Right lung (tissue), 5 donors: ENCODE data around the gene RNF26. TPM values are rescaled to one million over a fixed set of nuclear protein-coding genes. Genes with fewer than 3 reads are reported as not detected.

Experiments
- DNase-seq, 2 donors: peaks; one replicate each; pipeline ENCODE4 v3.0.0-alpha.2; 2013
- polyA plus RNA-seq, 5 donors: library from polyadenylated mRNA; unstranded; fragments of 120-200 nt; gene quantifications; one replicate each; pipeline versions ENCODE4 v1.2.1 to v1.2.3, GENCODE V29; 2013; ENCODE audit warnings: inconsistent platforms in 1 of 5, low replicate concordance in 1 of 5; ENCODE audit not compliant: insufficient read length in 5 of 5, insufficient read depth in 1 of 5

The RNF26 gene
- polyA plus RNA-seq, 5 donors: 26.7 to 30.3 (median 28.9) TPM

GRCh38 chr11:119347940-119348605 lies 13.7 kb downstream of the RNF26 start:
- DNase-seq: no peak

- DNase-seq: no peak
These were observed 16.0 kb downstream of the RNF26 start for GRCh38 chr11:119350302-119350701.

GRCh38 chr11:119351232-119351631 lies 16.9 kb downstream of the RNF26 start:
- no peak for DNase-seq

GRCh38 chr11:119352857-119353260 lies 18.5 kb downstream of the RNF26 start:
- peak in 1 of 2 donors; percentile 63 for DNase-seq

GRCh38 chr11:119355091-119355843 lies 20.9 kb downstream of the RNF26 start:
- DNase-seq: no peak

GRCh38 chr11:119356349-119357031 lies 22.2 kb downstream of the RNF26 start:
- DNase-seq: peak; percentile 76 to 83

- no peak for DNase-seq
These were observed 22.7 kb downstream of the RNF26 start for GRCh38 chr11:119357074-119357473.

GRCh38 chr11:119359365-119360214 lies 25.3 kb downstream of the RNF26 start:
- DNase-seq: no peak

- no peak for DNase-seq
These were observed 26.9 kb downstream of the RNF26 start for GRCh38 chr11:119361056-119361787.

GRCh38 chr11:119361941-119362725 lies 27.8 kb downstream of the RNF26 start:
- no peak for DNase-seq

- no peak for DNase-seq
These were observed 28.4 kb downstream of the RNF26 start for GRCh38 chr11:119362741-119363080.

- DNase-seq: no peak
These were observed 28.9 kb downstream of the RNF26 start for GRCh38 chr11:119363081-119363850.

GRCh38 chr11:119363851-119364590 lies 29.7 kb downstream of the RNF26 start:
- no peak for DNase-seq

GRCh38 chr11:119365071-119365591 lies 30.8 kb downstream of the RNF26 start:
- DNase-seq: no peak

GRCh38 chr11:119366690-119367620 lies 32.6 kb downstream of the RNF26 start:
- no peak for DNase-seq

- DNase-seq: no peak
These were observed 33.4 kb downstream of the RNF26 start for GRCh38 chr11:119367661-119368120.
